SH-SY5Y (cell line): ENCODE measurements around the gene PYGB.

ENCODE experiments used
- GATA2 ChIP-seq: IDR thresholded peaks from 2 replicates; pipeline ENCODE4 v1.6.1; 2011; ENCODE audit warnings: mild to moderate bottlenecking, low read depth, low read length
- GATA3 ChIP-seq: IDR thresholded peaks from 2 replicates; pipeline ENCODE4 v1.6.1; 2011; ENCODE audit warnings: low read depth, mild to moderate bottlenecking, low read length, moderate library complexity

Gene PYGB

DNA sequence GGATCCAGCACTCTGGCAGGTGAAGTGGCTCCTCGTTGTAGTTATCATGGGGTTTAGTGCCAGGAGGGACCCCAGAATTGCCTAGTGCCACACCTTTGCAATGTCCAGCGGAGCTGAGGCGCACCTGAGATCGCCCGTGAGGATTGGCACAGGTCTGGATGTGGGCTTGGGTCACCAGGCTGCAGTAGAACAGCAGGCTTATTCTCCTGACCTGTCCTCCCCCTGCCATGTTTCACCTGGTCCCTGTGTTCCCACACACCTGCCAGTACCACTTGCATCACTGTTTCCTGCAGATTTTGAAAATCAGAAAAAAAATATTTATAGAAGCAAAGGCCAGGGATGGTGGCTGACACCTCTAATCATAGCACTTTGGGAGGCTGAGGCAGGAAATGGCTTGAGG is 35.6 kb upstream of the PYGB start:
- no peak for TF ChIP-seq GATA3
- no peak for TF ChIP-seq GATA2

DNA sequence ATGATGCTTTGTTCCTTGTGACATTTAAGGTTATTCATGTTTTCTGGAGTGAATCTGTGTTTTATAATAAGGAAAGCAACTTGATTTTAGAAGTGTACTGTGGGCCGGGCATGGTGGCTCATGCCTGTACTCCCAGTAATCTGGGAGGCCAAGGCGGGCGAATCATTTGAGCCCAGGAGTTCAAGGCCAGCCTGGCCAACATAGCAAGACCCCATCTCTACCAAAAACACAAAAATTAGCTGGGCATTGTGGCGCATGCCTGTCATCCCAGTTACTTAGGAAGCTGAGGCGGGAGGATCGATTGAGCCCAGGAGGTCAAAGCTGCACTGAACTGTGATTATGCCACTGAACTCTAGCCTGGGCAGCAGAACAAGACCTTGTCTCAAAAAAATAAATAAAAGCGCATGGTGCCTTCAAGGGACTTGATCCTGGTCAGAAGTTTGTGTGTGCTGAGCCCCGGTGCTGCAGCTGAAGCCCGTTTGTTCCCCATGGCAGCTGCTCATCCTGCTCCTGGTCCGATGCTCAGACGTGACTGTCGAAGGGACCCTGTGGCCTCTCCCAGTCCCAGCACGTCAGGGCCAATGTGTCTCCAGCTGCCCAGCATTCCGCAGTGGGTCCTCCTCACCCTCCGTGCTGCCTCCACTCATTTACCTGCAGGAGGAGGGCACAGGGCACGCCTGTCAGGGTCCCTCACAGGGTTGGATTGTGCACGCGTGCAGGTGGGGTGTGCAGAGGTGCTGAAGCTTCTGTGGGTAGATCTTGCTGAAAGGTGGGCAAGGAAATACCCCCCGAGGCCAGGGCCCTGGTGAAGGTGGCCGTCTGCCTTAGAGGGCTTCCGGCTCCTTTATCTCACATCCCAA is 34.1 kb upstream of the PYGB start:
- TF ChIP-seq GATA2 (no peak), GATA3 (no peak)

DNA sequence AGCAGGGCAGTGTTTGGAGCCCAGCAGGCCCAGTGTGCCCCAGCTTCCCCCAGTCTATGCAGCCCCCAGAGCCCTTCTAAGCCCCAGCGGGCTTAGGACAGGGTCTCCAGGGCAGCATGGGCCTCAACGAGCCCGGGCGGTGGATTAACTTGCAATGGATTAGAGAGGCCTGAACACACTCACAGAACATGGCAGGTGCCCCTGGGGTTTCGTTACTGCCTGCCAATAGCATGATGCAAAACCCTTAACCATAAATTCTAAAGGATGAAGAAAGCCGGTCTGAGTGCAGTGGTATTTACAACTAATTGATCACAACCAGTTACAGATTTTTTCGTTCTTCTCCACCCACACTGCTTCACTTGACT is 33.5 kb upstream of the PYGB start:
- TF ChIP-seq GATA3 (no peak), GATA2 (no peak)

DNA sequence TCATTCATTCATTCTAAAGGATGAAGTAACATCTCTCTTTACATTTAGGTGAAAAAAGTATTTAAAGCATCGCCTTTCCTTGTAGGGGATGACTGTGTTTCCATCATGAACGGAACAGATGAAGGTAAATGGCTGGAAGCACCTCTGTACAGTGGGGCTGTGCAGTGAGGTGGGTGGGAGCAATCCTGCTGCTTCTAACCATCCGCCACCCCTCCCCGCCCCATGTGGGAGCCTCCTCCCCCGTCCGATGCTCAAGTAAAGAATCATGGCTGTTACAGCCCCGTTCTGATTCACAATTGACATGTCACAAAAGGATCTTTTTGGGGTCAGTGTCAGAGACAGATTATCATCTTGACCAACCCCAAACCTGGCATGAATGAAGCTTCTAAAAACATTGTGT is 33.1 kb upstream of the PYGB start:
- TF ChIP-seq GATA2, result no peak
- TF ChIP-seq GATA3, result no peak

DNA sequence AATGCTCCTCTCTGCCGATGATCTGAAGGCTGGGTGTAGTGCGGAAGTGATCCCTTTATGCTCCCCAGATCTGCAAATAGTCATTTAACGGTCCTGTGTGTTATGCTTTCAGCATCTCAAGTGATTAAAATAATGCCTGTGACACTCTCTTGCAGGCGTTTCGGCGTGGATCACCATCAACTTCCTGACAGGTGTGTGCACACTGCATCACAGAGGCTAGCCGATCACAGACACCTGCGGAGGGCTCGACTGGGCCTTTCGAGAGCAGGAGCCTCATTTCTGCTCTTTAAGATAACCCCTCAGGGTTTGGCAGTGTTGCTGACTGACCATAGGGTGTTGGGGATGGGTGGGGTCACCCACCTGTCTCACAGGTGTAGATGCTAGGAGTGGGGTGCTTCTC is 32.4 kb upstream of the PYGB start:
- no peak for TF ChIP-seq GATA2
- TF ChIP-seq GATA3, result no peak

DNA sequence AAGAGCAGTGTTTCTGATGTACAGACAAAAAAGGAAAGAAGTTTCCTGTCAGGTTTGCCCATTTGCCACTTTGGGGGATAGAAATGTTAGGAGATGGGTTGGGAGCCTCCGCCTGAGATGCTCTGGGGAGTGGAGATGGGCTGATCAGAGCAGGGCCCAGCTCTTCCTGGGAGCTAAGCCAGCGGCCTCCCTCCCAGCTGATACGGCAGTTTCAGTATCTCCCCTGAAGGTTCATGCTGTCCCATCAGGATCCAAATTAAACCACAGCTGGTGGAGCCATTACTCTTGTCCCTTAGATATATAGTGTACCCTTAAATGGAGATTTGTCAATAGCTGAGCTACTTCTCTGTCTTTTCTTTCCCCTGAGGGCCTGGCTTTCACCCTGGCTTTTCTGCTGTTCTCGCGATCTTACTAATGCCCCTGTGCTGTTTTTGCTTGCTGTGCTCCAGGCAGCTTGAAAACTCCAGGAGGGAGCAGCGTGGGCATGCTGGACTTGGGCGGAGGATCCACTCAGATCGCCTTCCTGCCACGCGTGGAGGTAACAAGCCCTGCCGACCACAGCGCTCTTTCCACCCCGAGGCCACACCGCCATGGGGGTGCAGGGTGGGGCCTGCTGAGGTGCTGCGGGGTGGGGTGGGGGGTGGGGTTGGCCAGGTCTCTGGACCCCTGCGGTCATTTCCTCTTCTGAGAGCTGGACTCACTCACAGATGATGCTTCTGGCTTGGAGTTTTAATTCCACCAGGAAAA is 31.5 kb upstream of the PYGB start:
- TF ChIP-seq GATA3 (no peak), GATA2 (no peak)

DNA sequence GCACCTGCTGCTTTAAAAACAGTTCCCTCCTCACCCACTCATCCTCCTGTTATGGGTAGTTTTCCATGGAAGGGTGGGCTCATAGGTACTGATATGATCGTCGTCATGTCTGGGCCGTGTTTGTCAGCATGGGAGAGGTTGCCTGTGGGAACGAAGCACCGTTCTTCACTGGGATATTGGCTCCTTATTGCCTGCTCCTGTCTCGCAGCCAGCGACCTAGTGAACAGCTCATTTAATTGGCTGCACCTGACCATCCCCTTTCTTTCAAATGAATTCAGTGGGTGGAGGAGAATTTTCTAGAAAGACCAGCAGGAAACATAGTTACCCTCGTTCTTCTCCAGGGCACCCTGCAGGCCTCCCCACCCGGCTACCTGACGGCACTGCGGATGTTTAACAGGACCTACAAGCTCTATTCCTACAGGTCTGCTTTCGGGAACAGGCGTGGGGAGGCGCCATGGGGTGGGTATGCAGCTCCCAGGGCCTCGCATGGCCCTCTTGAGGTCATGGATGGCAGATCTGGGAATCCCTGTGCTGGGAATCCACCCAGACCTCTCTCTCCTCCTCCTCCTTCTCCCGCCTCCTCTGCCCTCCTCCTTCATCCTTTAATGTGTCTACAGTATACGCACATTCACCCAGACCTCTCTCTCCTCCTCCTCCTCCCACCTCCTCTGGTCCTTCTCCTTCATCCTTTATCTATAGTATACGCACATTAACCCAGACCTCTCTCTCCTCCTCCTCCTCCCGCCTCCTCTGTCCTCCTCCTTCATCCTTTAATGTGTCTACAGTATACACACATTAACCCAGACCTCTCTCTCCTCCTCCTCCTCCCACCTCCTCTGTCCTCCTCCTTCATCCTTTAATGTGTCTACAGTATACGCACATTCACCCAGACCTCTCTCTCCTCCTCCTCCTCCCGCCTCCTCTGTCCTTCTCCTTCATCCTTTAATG is 30.4 kb upstream of the PYGB start:
- TF ChIP-seq GATA3 (no peak), GATA2 (no peak)

DNA sequence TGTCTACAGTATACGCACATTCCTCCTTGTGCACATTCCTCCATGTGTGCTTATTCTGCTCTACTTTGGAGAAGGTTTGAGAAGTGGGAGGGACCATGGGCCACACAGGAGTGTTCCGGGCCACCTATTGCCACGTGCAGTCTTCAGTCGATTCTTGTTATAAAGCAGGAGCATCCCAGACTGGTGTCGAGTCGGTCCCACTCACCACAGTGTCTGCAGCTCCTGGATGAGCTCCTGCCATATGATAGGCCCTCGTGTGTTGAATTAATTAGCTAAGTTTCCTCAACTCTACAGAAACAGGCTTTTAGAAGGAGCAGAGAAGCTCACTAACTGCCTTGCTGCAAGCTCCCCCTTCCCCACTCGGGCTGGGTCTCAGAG is 29.8 kb upstream of the PYGB start:
- TF ChIP-seq GATA3 (no peak), GATA2 (no peak)

DNA sequence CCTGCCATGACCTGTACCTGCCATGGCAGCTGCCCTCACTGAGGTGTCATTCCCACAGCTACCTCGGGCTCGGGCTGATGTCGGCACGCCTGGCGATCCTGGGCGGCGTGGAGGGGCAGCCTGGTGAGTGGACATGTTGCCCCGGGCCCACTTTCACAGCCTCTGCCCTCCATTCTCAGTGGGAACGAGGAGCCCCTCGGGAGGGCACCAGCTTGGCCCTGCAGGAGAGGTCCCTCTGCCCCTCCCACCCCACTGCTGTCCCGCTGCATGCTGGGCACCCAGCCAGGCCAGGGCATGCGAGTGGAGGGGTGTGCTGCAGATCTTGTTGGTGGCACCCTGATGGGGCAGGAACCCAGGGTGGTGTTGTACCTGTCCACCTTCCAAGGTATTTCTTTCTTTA is 29.4 kb upstream of the PYGB start:
- no peak for TF ChIP-seq GATA2
- TF ChIP-seq GATA3, result no peak

DNA sequence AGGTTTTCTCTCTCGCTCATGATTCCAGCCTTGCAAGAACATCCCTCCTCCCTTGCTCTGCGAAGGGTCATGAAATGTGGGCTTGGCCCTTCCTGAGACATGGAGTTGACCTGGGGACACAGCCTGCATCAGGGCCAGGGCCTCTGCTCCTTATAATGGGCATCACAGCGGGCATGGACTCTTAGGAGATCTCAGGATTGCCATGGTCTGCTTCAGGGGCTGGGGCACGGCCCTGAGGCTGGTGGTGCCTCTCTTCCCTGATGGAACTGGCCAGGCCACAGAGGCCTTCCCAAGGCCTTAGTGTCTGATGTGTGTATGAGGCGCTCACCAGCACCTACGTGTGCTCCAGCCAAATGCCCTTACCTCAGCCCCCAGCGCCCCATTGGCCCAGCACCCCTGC is 28.5 kb upstream of the PYGB start:
- no peak for TF ChIP-seq GATA2
- no peak for TF ChIP-seq GATA3

DNA sequence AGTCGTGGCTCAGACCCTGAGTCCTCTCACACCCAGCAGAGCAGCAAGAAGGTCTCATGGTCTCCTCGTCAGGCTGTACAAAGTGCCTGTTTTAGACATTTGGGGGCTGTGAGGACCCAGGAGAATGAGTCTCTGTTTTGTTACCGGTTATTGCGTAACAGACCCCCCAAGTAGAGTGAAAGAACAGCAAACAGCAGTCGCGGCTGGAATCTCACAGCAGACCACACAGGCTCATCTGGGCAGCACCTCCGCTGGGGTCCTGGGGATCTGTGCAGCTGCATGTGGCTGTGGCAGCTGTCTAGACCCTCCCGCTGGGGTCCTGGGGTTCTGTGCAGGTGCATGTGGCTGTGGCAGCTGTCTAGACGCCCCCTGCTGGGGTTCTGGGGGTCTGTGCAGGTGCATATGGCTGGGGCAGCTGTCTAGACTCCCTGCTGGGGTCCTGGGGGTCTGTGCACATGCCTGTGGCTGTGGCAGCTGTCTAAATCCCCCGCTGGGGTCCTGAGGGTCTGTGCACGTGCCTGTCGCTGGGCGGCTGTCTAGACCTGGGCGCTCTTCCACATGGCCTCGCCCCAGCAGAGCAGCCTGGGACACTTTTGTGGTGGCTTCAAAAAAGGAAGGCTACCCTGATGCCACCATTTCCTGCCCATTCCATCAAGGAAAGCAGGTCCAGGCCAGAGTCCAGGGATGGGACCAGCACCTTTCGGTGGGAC is 27.7 kb upstream of the PYGB start:
- TF ChIP-seq GATA2, result no peak
- TF ChIP-seq GATA3, result no peak

DNA sequence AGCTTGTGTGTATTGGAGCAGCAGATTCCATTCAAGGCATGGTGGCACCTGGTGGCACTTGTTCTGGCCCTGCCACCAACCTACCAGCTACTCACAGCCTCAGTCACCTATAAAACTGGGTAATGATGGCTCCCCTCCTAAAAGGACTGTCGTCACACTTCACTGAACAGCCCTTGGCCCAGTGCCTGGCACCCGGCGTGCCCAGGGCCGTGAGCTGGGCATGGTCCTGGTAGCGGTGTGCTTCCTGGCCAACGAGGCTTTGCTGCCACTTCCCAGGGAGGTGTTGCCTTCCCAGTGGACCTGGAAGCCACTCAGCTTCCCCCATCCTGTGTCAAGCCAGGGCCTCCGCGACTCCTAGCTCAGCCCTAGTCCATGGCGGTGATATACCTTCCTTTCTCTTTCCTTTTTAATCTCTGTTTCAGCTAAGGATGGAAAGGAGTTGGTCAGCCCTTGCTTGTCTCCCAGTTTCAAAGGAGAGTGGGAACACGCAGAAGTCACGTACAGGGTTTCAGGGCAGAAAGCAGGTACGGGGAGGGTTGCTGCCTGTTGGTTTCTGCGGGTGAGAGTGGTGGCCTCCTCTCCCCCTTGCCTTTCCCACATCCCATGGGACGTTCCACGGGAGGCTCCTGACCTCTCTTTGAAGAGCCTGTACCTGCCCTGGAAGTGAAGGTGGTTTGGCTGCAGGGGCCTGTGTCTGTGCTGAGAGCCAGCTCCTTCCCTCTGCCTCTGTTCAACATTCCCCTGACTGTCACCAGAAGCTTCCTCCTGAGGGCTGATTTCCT is 26.9 kb upstream of the PYGB start:
- TF ChIP-seq GATA2 (no peak), GATA3 (no peak)

DNA sequence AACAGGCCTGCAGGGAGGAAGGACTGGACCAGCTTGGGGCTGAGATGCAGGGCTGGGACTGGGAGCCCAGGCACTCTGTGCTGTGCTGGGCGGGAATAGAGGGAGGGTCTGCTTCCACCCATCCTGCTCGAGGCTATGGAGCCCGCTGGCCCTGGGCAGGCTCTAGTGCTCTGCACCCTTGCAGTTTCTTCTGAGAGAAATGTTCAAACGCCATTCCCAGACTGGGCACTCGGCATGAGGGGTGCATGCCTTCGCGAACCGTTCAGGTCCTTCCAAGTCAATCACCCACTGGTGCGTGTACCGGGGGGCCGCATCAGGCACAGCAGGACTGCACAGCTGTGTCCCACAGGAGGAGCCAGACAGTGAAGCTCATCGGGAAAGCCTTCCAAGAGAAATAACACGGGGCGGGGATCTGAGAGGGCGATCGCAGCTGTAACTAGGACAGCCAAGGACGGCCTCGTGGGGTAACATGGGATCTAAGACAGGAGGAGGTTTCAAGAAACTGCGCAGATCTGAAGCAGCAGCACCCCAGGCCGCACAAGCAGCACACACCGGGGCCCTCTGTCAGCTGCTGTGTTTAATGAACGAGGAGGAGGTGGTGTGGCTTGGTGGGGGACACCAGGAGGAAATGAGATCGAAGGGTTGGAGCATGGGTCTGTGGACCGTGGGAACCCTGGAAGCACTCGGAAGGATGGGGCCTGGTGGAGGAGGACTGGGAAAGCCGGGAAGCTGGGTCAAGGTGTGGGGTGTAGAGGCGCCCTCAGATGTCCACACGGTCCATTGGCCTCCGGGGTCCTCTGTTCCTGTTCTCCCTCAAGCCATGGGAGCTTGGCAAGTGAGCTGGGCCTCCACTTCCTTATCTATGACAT is 26.1 kb upstream of the PYGB start:
- TF ChIP-seq GATA3, result no peak
- no peak for TF ChIP-seq GATA2
